ENCODE results near the gene EGFR. TPM values are rescaled to one million over a fixed set of nuclear protein-coding genes. Genes with fewer than 3 reads are reported as not detected.

The EGFR gene
- total RNA-seq, 4 donors from 2014 or later, result 87.2 to 124 (median 94.5) TPM

DNA sequence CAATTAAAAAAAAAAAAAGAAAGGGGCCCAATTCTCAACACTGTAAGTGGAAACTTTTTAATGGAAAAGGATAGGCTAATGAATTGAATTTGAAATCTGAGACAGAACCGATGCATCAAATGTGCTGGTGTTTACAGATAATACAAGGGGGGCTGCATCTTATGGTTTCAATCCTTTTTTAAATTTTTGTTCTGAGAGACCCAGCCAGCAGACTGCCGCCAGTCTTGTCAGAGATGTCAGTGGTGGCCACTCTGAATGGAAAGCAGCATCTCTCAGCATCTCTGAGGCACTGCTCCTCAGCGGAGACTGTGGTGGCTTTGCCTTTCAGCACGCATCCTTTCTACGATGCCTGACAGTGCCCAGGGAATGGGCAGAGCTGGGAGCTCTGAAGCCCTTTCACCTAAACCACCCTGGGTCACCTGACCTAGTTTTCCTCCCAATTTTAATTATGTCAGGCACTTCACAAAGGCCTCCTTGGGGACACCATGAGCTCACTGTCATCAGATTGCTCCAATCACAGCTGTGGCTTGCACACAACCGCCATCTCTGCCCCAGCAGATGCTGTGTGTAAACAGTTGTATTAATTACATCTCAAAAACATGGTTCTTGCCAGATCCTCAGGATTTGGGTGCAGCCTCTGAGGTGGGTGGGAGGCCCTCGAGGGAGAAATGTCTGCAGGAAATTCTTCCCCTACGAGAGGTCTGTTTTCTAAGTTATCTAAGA, 81.2 kb downstream of the EGFR start:
- TF ChIP-seq, protein P1, sequence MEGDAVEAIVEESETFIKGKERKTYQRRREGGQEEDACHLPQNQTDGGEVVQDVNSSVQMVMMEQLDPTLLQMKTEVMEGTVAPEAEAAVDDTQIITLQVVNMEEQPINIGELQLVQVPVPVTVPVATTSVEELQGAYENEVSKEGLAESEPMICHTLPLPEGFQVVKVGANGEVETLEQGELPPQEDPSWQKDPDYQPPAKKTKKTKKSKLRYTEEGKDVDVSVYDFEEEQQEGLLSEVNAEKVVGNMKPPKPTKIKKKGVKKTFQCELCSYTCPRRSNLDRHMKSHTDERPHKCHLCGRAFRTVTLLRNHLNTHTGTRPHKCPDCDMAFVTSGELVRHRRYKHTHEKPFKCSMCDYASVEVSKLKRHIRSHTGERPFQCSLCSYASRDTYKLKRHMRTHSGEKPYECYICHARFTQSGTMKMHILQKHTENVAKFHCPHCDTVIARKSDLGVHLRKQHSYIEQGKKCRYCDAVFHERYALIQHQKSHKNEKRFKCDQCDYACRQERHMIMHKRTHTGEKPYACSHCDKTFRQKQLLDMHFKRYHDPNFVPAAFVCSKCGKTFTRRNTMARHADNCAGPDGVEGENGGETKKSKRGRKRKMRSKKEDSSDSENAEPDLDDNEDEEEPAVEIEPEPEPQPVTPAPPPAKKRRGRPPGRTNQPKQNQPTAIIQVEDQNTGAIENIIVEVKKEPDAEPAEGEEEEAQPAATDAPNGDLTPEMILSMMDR (IDR thresholded peaks at IDR 0.05), result no peak
- no peak for ATAC-seq (ENCODE audit: low FRiP score)
- DNase-seq (ENCODE audit: low spot score), result no peak

DNA sequence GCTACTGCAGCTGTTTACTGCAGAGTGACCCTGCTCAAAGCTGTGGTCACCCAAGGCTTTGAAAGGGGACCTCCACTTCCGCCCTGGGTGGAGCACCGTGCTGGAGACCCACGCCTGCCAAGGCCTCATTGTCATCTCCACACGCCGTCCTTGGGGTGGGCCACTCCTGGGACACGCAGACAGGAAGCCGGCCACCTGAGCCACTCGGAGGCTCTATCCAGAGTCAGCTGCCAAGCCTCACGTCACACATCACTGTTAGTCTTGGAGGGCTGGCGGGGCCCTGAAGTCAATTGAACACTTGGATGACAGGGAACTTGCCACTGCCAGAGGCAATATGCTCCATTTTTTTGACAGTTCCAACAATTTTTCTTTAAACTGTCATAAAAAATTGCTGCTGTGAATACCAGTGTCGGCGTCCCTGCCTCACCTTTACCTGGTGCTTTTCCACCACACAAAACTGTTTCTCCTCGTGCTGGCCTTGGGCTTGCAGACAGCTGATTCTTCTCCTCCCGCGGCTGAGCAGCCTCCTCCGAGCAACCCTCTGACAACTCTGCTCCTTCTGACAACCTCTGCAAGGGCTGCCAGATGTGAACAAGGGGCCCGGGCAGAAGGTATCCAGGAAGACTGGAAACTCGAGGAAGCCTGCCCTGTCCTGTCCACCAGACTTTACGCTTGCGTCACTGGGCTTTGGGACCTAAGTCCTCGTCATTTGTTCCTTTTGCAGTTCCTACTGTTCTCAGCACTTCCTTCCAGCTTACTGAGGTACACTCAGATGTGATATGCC, 81.9 kb downstream of the EGFR start:
- TF ChIP-seq, protein P1 (IDR thresholded peaks at IDR 0.05), result no peak
- DNase-seq (ENCODE audit: low spot score) (no peak), ATAC-seq (ENCODE audit: low FRiP score) (no peak)

DNA sequence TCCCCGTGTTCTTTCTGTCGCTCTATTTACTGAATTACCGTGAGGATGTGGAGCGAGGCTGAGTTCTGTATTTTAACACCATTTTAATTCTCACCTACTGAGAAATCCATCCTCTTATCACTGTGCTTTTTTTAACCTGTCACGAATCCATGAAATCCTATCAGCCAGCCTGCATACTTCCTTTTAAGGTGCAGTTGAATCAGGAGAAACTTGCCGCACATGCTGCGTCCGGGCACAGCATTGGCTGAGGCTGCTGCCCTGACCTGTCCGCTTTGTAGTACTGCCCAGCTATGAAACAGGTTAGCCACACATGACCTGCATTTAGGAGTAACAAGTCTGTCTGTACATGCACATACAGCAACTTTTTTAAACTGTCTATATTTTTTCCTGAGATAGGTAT, 82.5 kb downstream of the EGFR start:
- no peak for DNase-seq (ENCODE audit: low spot score)
- TF ChIP-seq, protein P1 (IDR thresholded peaks at IDR 0.05), result no peak
- ATAC-seq (ENCODE audit: low FRiP score), result no peak

DNA sequence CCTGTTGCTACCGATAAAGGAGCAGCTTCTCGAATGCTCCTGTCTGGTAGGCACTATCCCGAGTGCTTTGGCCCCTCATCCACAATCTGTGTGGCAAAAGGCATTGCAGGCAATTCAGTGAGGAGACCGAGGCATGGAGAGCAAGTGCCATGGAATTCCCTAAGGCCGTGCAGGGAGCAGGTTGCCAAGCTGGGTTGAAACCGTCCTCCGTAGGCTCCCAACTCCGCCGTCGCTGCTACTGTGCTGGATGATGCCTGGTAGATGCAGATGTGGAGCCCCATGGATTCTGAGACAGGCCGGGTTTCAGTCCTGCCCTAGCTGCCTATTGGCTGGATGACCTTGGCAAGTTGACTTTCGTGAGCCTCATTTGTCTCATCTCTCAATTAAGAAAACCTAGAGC, 85.3 kb downstream of the EGFR start:
- TF ChIP-seq, protein P1 (IDR thresholded peaks at IDR 0.05), result no peak
- ATAC-seq (ENCODE audit: low FRiP score) (no peak), DNase-seq (ENCODE audit: low spot score) (no peak)

DNA sequence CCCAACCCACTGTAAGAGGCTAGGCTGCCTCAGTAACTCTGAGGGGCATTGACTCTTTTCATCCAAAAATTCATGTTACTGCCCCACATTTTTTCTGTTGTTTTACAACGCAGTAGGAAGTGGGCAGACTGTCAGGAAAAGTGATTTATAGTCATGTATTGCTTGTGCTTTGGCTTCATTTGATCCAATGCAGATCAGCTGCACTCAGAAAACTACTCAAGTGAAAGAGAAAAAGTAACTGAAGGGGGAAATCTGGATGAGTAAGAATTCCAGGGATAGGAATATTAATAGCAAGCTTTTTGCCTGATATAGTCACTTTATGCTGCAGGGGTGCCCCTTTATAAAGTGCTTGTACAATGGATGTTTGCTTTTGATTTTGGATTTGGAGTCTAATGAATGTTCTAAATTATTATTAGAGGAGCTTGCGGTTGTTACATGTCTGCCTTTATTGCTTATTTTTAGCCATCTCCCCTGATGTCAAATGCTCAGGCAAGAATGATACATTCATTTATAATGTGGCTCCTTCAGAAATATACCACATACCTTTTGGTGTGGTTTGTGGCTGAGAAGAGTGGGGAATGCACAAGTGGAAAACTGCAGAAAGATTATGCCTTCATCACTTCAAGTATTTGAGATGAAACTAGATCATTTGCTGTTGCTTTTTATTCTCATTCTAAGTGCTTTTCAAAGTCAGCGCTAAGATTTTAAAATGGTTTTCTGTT, 86.1 kb downstream of the EGFR start:
- ATAC-seq (ENCODE audit: low FRiP score), result no peak
- TF ChIP-seq, protein P1 (IDR thresholded peaks at IDR 0.05), result no peak
- no peak for DNase-seq (ENCODE audit: low spot score)

DNA sequence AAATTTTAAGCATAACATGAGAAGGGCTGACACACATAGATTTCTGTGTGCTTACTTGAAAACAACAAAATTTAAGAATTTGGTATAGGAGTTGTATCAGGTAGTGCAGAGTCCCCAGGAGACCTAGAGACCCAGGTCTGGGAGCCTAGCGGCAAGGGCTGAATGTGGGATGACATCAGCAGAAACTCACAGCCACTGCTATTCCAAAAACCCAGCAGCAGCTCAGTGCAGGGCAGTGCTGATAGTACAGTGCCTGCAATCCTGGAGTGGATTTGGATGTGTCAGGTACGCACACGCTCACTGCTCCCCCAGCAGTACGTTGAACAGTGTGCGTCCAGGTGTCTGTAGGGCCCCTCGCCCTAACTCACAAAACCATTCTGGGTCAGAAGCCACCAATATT, 87.1 kb downstream of the EGFR start:
- no peak for DNase-seq (ENCODE audit: low spot score)
- TF ChIP-seq, protein P1 (IDR thresholded peaks at IDR 0.05), result no peak
- no peak for ATAC-seq (ENCODE audit: low FRiP score)

All from omental fat pad (tissue), 4 donors.